ENCODE measurements around the gene SERPINB2.
"Not testable (repeated sequence)": the region's sequence is repeated elsewhere in the genome, so short reads cannot be mapped to it uniquely, and the experiment has no call there.

The SERPINB2 gene

GRCh38 chr18:63936156-63936931, 48.8 kb downstream of the SERPINB2 start:
- H3K27ac ChIP-seq: no peak overlapping the region
- TF ChIP-seq CTCF (IDR thresholded peaks at IDR 0.05) (peak; percentile 94), ZFX (IDR thresholded peaks at IDR 0.05; ENCODE audit: borderline replicate concordance) (no peak)

GRCh38 chr18:63936932-63937393, 49.5 kb downstream of the SERPINB2 start:
- H3K27ac ChIP-seq: no peak overlapping the region
- TF ChIP-seq ZFX (IDR thresholded peaks at IDR 0.05; ENCODE audit: borderline replicate concordance) (no peak), CTCF (IDR thresholded peaks at IDR 0.05) (no peak)

GRCh38 chr18:63940008-63940407, 52.5 kb downstream of the SERPINB2 start:
- H3K27ac ChIP-seq: no peak overlapping the region
- TF ChIP-seq ZFX (IDR thresholded peaks at IDR 0.05; ENCODE audit: borderline replicate concordance) (no peak), CTCF (IDR thresholded peaks at IDR 0.05) (no peak)

- H3K27ac ChIP-seq: not testable (repeated sequence)
Observed at GRCh38 chr18:63940543-63941050, 53.1 kb downstream of the SERPINB2 start.

- TF ChIP-seq CTCF (IDR thresholded peaks at IDR 0.05) (no peak), ZFX (IDR thresholded peaks at IDR 0.05; ENCODE audit: borderline replicate concordance) (no peak)
- no peak overlapping the region for H3K27ac ChIP-seq
Observed at GRCh38 chr18:63947051-63947790, 59.7 kb downstream of the SERPINB2 start.

- H3K27ac ChIP-seq: no peak within 1 kb of the TSS
- TF ChIP-seq CTCF (IDR thresholded peaks at IDR 0.05) (peak; percentile 63), ZFX (IDR thresholded peaks at IDR 0.05; ENCODE audit: borderline replicate concordance) (no peak)
Observed at GRCh38 chr18:63949068-63949737, 61.7 kb downstream of the SERPINB2 start, which contains the start of gene HMSD. TSS of gene HMSD (plus strand) at chr18:63949301. CDS start at chr18:63953456, 4,155 bp downstream.

- TF ChIP-seq CTCF (IDR thresholded peaks at IDR 0.05): no peak
- H3K27ac ChIP-seq: no peak overlapping the region
Observed at GRCh38 chr18:63951302-63951705, 63.8 kb downstream of the SERPINB2 start.

All from 22Rv1 (cell line).